Astrocyte of the cerebellum (primary cell): ENCODE results near the gene RNF212.

Experiments used
- DNase-seq: peaks from one replicate; pipeline ENCODE4 v3.0.0-alpha.2; 2011; ENCODE audit warnings: low read depth
- H3K4me3 ChIP-seq: 2 replicates; pipeline ENCODE4 v1.5.1; 2011; ENCODE audit warnings: mild to moderate bottlenecking, low read depth, low read length, moderate library complexity
- CTCF ChIP-seq: IDR thresholded peaks from 2 replicates; pipeline ENCODE4 v1.5.1; 2012; ENCODE audit warnings: low read length, low read depth, moderate library complexity, mild to moderate bottlenecking; ENCODE audit errors: missing control alignments
- in situ Hi-C: cut with HindIII; loops from 2 replicates; pipeline ENCODE4 v1.10.0; 2017; ENCODE audit warnings: low sequenced_read_pairs

Gene RNF212

GRCh38 chr4:1023075-1023640 is 90.2 kb downstream of the RNF212 start:
- no peak for TF ChIP-seq CTCF
- H3K4me3 ChIP-seq, result no peak overlapping the region
- in situ Hi-C loops, result no loop called here
- DNase-seq, result no peak

- no peak for TF ChIP-seq CTCF
- no peak overlapping the region for H3K4me3 ChIP-seq
- no peak for DNase-seq
- in situ Hi-C loops, result no loop called here
These were observed 90.7 kb downstream of the RNF212 start for GRCh38 chr4:1022739-1023066.

- in situ Hi-C loops, result no loop called here
- TF ChIP-seq CTCF, result no peak
- DNase-seq, result no peak
- no peak overlapping the region for H3K4me3 ChIP-seq
These were observed 91.2 kb downstream of the RNF212 start for GRCh38 chr4:1022051-1022738.
